Measurements from ENCODE around the gene SMARCD1.
"Not testable (repeated sequence)": the region's sequence is repeated elsewhere in the genome, so short reads cannot be mapped to it uniquely, and the experiment has no call there.

SMARCD1 gene

DNA sequence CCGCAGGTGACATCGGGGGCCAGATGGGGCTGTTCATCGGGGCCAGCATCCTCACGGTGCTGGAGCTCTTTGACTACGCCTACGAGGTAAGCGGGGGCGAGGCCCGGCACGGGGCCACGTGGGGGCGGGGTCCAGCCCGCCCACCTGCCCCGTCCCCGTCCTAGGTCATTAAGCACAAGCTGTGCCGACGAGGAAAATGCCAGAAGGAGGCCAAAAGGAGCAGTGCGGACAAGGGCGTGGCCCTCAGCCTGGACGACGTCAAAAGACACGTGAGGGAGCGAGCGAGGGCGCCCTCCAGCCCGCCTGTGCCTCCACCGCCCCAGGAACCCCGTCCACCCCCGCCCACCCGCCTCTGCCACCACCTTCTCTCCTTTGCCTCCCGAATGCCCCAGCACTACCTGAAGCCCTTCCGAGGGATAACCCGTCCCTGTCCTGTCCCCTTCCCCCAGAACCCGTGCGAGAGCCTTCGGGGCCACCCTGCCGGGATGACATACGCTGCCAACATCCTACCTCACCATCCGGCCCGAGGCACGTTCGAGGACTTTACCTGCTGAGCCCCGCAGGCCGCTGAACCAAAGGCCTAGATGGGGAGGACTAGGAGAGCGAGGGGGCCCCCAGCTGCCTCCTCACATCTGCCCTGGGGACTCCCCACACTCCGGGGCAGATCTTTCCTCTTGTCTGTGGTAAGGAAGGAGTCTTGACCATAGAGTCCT lies 3.9 kb upstream of the SMARCD1 start:
- no peak for DNase-seq

DNA sequence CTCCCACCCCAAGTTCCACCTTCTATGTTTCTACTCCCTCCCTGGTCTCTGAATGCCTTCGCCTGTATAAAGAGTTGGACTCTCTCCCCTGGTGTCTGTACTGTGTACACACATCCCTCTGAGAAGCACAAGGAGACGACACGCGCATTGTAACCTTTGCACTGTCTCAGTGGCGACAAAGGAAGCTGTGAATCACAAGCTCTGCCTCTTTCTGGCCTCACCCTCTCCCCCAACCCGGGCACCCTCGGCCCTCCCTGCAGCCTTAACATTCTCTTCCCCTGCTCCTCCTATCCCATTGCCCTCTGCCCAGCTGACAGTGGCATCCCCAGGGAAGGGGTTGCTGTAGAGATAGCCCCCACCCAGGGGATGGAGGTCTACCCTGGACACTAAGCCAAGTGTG lies 2.5 kb upstream of the SMARCD1 start:
- DNase-seq = no peak

- DNase-seq = no peak
These were observed 1.8 kb upstream of the SMARCD1 start for GRCh38 chr12:50083301-50083700.

- not testable (repeated sequence) for DNase-seq
These were observed 750 bp upstream of the SMARCD1 start for GRCh38 chr12:50084409-50084774.

GRCh38 chr12:50085615-50086072 lies 502 bp downstream of the SMARCD1 start:
- no peak for DNase-seq

DNA sequence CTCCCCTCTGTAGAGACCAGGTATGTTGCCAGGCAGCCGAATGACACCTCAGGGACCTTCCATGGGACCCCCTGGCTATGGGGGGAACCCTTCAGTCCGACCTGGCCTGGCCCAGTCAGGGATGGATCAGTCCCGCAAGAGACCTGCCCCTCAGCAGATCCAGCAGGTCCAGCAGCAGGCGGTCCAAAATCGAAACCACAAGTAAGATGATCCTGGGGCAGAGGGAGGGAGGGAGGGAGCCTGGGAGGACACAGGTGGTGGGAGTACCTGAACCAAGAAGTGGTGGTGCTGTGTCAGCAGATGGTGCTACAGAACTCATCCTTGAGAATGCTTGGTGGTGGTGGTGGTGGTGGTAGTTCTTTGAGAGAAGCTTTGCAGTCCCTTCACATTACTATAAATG lies 1.0 kb downstream of the SMARCD1 start:
- no peak for DNase-seq

DNA sequence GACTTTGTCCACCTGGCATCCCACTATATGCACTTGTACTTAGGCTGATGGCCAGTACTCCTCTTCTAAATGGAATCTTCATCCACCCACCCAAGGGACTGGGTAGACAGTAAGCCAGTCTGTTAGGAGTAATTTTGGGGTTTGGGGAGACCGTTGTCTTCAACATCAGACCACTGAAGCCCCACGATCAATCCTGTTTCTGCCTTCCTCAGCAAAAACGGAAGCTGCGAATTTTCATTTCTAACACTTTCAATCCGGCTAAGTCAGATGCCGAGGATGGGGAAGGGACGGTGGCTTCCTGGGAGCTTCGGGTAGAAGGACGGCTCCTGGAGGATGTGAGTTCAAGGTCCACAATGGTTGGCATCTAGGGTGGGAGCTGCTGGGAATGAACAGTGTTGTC lies 2.0 kb downstream of the SMARCD1 start:
- DNase-seq = no peak

- DNase-seq = no peak
These were observed 2.9 kb downstream of the SMARCD1 start for GRCh38 chr12:50087995-50088394.

DNA sequence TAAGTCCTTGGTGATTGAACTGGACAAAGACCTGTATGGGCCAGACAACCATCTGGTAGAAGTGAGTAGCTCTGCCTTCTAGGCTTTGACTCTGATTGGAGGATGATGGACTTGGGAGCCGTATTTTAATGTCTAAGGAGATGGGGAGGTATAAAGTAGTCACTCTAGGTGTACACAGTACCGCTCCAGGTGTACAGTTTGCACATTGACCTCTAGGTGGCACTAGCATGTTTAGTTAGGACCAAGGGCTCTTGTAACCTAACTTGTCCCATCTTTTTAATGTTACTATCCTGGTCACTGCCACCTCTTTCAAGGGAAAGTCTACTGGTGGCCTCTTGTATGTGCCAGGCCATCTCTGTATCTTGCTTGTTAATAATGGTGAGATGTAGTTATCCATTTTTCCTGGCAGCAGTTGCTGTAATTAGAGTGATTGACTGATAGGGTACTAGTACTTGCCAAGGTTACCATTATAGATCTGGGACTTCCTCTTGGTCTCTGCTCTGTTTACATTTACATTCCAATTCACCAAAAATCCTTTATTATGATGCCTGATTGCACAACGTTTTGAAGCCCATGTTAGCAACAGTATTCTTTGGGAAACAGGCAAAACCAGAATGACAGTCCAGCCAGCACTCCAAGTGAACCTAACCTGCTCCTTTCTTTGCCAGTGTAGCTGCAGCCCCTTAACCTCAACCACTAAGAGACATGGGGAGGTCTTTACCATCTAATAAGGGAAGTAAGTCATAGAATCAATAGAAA lies 3.6 kb downstream of the SMARCD1 start:
- peak; percentile 36 for DNase-seq

GRCh38 chr12:50089730-50090129 lies 4.6 kb downstream of the SMARCD1 start:
- no peak for DNase-seq

GRCh38 chr12:50090391-50090790 lies 5.2 kb downstream of the SMARCD1 start:
- no peak for DNase-seq

DNA sequence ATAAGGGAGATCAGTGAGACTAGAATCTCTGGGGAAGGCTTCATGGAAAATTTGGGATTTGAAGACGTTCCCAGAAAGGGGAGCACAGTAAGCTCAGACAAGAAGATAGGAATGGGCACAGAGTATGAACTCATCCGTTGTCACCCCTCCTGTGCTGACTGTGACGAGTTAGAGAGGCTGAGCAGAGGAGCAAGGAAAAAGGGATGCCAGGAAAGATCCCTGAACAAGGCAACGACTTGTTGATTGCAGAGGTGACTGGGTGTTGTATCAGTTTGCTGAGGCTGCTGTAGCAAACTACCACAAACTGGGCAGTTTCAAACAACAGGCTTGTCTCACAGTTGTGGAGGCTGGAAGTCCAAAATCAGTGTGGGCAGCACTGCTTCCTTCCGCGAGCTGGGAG lies 12.8 kb downstream of the SMARCD1 start:
- DNase-seq = no peak

- DNase-seq = no peak
These were observed 14.3 kb downstream of the SMARCD1 start for GRCh38 chr12:50099302-50100008.

GRCh38 chr12:50100561-50100960 lies 15.4 kb downstream of the SMARCD1 start:
- no peak for DNase-seq

DNA sequence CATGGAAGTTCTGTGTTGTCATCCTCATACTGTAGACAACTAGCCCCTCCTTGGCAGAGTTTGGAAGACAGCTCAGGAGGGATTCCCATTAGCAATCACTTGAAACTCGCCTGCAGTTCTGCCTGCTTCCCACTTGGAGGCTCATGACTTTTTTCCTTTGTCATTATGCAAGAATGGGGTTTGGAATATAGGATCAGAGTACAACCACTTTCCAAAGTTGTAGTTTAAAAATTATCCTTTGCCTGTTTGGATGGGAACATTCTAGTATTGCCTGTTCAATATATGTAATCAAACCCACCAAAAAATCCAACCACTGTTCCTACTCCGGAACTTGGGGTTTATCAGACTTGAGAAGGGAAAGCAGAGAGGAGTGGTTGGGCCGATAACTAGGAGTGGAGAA lies 16.5 kb downstream of the SMARCD1 start:
- no peak for DNase-seq

DNA sequence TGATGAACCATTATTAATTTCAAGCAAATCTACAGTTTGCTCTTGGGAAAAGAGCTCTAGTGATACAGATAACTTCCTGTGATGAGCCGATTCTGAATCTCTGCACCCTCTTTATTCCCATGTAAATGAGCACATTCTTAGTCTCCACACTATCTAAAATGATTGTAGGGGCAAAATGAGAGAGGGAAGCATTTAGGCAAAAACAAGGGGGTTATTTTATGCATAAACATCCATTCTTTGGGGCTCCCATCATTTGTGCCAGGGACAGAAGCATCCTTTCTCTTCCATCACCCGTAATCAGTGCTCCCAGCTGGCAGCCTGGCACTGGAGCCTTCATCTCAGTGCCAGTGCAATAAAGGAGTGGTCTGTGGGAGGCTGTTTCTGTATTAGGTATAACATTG lies 17.0 kb downstream of the SMARCD1 start:
- no peak for DNase-seq

GRCh38 chr12:50102646-50103309 lies 17.6 kb downstream of the SMARCD1 start:
- no peak for DNase-seq

GRCh38 chr12:50103351-50103750 lies 18.2 kb downstream of the SMARCD1 start:
- DNase-seq = no peak

DNA sequence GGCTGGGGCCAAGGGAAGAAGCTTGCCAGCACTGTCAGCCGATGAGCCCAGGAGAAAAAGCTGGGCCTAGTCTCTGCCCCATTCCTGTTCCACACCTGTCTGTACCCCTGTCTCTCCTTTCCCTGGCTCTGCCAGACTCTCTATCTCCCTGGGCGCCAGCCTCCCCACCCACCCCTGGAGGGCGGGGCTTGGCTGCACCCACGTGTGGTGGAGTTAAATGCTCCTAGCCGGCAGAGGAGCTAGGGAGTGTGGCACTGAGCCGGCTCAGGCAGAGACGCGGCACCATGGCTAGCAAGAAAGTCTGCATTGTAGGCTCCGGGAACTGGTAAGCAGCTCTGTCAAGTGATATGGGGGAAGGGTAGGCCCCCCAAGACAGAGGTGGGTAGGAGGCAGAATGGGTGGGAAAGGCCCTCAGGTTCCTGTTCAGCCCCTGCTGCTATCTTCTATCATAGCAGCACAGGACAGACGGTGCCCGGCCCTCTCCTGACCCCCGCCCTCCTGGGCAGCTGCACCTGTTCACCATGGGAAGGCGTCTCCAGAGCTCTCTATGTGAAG lies 18.7 kb downstream of the SMARCD1 start, which contains the start of gene GPD1:
TSS of gene GPD1 (plus strand) at position 242 of the 555 bp plus-strand sequence. CDS start at position 285, 43 bp downstream.
- DNase-seq = no peak

DNA sequence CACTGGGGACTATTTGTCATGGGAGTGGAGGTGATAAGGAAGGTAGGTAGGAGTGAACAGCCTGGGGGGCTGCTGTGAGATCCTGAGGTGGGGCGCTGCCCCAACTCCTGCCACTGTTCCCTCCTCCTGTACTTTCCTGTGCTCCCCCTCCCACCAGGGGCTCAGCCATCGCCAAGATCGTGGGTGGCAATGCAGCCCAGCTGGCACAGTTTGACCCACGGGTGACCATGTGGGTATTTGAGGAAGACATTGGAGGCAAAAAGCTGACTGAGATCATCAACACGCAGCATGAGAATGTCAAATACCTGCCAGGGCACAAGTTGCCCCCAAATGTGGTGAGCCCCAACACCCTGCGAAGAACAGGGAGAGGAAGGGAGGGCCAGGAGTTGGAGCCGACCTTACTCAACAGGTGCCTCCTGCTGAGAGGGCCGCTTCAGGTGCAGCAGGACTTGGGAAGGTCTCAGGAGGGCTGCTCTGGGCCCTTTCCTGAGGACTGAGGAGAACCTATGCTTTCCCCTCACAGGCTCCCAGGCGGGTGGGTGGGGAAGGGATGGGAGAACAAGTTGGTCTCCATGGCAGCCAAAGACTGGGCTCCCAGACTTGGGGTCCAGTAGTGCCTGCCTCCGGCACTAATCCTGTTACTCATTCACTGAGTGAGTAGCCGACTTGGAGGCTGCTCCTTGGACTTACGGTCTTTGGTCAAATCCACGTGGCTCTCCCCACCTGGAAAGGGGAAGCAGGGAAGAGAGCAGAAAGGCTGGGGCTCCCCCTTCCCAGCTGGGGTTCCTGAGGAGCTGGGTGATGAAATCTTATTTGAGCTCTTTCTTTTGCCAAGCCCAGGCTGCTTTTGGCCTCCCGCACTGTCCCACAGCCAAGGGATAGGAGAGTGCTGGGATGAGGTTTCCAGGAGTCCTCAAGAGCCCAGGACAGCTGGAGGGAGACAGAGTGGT lies 19.6 kb downstream of the SMARCD1 start:
- DNase-seq = no peak

GRCh38 chr12:50105913-50106450 lies 20.8 kb downstream of the SMARCD1 start:
- no peak for DNase-seq

Measured in NCI-H2081 treated with DMSO at 0.1 percent for 48 hours (cell line).